Retina (tissue), 1 donor: ENCODE data around the gene LDLRAD4.
A peak's percentile ranks its signal among the peaks of the same experiment; 100 is the strongest.

ENCODE experiments used
- DNase-seq: peaks from one replicate; pipeline ENCODE4 v3.0.0-alpha.2; 2016

Gene LDLRAD4

DNA sequence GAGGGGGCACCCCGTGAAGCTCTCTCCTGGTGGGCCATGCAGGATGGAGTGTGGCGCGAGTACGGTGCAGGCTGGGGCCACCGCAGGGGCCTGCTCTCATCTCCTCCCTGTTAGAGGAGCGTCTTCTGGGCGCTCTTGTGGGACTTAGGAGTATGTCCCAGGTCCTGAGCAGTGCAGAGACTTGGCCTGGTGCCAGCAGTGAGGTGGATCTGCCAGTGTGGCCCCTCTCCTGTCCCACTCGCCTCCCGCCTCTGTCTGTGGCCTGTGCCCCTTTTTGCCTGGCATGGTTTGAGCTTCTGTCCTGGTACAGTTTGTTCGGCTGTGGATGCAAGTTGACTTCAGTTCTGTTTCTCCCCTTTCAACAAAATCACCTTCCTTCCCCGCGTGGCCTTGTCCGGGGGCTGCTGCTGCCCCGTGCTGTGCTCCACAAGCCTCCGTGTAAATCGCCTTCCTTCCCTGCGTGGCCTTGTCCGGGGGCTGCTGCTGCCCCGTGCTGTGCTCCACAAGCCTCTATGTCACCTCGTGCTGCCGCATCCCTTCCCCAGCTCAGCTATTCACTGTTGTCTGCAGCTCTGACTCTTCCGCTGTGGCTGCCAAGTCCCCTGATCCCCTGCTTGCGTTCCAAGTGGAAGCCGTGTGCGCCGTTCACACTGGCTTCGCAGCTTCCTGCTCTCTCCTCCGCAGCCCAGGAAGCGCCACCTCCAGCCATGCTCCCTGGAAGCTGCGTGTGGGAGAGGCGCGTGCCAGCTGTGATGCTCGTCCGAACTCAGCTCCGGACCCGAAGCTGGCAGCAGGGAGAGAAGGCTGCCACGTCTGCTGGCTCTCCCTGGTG is 13.7 kb downstream of the LDLRAD4 start:
- DNase-seq = no peak

GRCh38 chr18:13232971-13233786 is 14.6 kb downstream of the LDLRAD4 start:
- no peak for DNase-seq

DNA sequence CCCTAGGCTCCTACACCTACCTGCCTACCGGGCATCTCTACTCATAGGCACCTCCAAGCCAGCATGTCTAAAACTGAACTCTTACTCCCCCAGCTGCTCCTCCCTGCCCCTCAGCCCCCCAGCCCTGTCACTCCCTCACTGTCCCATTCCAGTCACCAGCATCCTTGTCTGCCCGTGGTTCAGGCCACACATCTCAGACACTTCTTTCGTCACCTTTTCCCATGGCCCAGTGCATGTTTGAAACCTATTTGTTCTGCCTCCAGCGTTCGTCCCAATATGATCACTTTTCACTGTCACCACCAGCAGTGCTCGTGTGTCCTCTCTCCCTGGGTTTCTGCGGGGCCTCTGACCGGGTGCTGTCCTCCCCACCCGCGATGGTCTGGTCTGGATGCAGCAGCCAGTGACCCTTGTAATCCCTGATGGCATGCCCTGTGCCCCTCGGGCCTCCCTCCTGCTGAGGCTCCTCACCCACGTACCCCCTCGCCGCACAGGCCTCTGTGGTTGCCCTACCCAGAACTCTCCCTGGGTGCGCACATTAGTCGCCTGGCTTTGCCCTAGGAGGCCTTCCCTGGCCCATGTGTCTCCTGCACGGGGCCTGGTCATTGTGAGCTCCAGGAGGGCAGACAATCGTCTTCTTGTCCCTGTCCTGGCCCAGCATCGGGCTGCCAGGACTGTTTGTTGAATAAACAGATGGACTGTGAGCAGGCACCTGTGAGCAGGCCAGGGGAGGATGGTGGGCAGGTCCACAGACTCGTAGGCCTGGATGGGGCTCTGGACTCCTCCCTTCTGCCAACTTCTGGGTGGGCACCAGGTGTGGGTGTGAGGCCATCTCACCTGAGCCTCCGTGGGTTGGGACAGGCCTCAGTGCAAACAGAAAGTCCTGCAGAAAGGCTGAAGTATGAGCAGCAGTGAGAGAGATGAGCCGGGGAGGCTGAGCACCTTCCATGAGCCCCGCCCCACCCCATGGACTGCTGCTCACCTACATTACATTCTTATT is 15.5 kb downstream of the LDLRAD4 start:
- no peak for DNase-seq

GRCh38 chr18:13235421-13235831 is 16.9 kb downstream of the LDLRAD4 start:
- no peak for DNase-seq

- no peak for DNase-seq
Measured at GRCh38 chr18:13235981-13236380, 17.4 kb downstream of the LDLRAD4 start.

DNA sequence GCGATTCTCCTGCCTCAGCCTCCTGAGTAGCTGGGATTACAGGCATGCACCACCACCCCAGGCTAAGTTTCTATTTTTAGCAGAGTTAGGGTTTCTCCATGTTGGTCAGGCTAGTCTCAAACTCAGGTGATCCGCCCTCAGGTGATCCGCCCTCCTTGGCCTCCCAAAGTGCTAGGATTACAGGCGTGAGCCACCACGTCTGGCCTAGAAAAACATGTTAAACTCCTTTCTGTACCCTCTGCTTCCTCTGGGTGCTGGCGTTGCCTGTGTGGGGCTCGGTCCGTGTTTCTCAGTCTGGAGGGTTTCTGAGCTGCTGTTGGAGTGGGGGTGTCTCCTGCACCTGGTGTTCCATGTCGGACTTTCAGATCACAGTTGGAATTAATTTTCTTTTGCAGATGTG is 17.9 kb downstream of the LDLRAD4 start:
- no peak for DNase-seq

DNA sequence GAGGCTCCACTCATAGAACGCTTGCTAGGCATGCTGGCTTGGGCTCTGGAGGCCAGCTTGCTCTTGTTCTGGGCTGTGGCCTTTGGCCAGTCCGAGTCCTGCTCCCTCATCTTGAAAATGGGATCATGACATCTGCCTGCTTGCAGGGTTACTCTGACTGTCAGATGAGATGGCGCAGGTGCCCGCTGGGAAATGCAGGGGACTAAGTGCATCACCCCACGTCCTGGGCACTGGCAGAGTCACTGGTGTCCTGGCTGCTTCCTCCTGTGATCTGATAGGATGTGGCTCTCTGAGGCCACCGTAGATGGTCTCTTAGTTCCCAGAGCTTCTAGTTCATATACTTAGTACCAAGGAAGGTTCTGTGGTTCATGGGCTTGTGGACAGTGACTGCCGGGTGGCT is 18.5 kb downstream of the LDLRAD4 start:
- DNase-seq = no peak

GRCh38 chr18:13237641-13238040 is 19.1 kb downstream of the LDLRAD4 start:
- no peak for DNase-seq

DNA sequence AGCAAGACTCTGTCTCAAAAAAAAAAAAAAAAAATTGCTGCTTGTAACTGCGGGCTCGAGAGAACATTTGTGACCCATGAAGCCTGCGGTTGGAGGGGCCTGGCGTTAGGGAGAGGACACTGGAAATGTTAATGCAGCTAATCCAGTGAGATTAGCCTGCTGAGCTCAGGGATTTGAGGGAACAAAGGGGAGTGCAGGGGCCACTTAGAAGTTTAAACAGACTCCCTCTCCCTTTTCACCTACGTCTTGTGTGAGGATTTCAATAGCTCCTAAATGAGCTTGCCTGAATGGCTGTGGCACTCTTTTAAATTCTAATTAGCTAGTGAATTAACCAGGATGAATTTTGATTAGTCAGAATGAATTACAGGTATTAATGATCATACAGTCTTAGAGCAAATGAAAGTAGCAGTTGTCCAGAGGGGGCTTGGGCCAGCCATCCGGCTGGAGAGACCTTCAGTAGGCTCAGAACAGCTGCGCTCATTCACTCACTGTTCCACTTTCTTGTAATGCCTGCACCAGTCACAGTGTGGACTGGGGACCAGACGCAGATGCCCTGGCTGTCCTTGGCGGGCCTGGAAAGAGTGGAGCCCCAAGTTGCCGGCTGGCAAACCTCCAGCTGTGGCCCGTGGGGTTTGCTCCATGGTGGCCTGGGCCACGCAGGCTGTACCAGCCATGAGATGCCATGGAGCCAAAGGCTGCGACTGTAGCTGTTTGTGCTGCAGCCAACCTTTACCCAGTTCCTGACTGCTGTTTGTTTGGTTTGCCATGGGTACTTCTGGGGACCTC is 20.8 kb downstream of the LDLRAD4 start:
- DNase-seq = peak; percentile 60

GRCh38 chr18:13240060-13240725 is 21.6 kb downstream of the LDLRAD4 start:
- no peak for DNase-seq

GRCh38 chr18:13241083-13241892 is 22.7 kb downstream of the LDLRAD4 start:
- no peak for DNase-seq

DNA sequence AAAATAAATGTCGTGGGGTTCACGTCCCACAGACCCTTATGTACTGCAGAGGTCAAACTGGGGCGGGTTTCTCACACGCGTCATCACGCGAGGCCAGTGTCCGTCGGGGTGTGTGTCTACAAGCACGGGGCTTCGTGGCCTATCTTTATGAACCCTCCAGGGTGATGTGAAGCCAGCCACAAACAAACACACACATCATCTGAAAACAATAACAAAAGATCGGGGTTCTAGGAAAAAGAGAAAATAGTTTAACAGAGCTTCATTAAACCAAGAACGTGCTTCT is 23.3 kb downstream of the LDLRAD4 start:
- DNase-seq = no peak

- DNase-seq = no peak
Measured at GRCh38 chr18:13242797-13243196, 24.2 kb downstream of the LDLRAD4 start.

- DNase-seq = no peak
Measured at GRCh38 chr18:13243363-13243762, 24.8 kb downstream of the LDLRAD4 start.

- DNase-seq = no peak
Measured at GRCh38 chr18:13244135-13244534, 25.6 kb downstream of the LDLRAD4 start.

DNA sequence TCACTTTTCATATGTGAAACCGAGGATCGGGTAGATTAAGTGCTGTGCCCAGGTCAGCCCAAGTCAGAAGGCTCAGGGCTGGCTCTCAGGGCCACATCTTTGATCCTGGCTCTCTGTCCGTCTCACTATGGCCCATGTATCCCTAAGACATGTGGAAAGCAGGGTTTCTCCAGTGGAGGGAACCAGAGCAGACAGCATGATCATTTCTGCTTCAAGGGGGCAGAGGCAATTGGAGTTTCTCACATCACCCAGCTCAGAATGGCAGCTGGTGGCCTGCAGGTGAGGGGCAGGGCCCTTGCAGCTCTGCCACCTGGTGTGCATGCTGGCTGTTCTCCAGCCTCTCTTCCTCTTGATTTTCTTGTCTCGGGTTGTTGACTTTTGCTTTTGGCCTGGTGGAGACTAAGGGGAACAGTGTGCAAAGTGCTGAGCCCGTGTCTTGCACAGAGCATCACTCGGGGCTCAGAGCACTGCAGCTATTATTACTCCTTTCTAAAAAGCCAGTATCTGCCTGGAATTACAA is 27.0 kb downstream of the LDLRAD4 start:
- DNase-seq = no peak

DNA sequence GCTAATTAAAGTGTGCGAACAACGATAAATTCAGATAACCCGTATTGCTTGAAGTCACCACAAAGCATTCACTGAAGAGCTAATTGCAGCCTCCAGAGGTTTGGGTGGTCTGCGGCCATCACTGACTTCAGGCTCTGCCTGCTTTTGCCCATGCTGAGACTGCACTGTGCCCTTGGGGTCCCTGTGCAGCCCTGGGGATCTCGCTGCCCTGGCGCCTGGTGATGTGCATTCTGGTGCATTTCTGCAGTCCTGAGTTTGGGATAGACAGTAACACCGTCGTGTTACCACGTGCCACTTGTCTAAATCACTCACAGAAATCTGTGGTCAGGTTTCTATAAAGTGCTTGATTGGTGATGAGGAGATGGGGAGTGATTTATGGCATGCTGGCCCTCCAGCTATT is 27.6 kb downstream of the LDLRAD4 start:
- DNase-seq = no peak

DNA sequence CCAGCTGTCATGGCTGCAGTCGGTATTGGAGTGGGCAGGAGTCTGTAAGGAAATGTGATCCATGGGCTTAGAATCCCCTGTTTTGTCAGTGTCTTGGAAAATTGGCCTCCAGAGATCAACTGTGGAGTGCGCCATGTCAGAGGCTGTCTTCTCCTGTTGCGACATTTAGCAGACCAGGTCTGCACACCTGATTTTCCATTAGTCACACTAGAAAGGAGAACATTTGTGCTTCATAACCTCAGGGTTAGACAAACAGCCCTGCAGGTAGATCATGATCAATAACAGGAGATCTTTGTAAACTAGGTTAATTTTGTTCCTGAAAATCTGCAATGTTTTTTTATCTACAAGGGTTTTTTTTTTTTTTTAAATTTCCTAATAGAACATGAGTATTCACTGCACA is 28.0 kb downstream of the LDLRAD4 start:
- DNase-seq = no peak

- DNase-seq = no peak
Measured at GRCh38 chr18:13247506-13247905, 28.9 kb downstream of the LDLRAD4 start.

GRCh38 chr18:13252686-13253410 is 34.3 kb downstream of the LDLRAD4 start:
- no peak for DNase-seq
